ENCODE results near the gene PPP2R2C. TPM values are rescaled to one million over a fixed set of nuclear protein-coding genes. Genes with fewer than 3 reads are reported as not detected.

PPP2R2C gene
- total and polyA plus RNA-seq, 12 donors = 0.14 to 10.6 (median 4.2) TPM

GRCh38 chr4:6371812-6372211, 100.6 kb downstream of the PPP2R2C start:
- Histone ChIP-seq H3K27me3 (peaks cover 0 to 45% (median 16%) of the 10 kb centered on the region in 7 donors), H3K4me1 (no peaks in the 10 kb centered on the region), H3K27ac (no peak overlapping the region), H3K9me3 (no peaks in the 10 kb centered on the region), H3K36me3 (no peaks in the 10 kb centered on the region), H3K4me3 (no peak overlapping the region)
- intact Hi-C loops (cut with DNase I) = no loop called here
- no peak for TF ChIP-seq CTCF (IDR thresholded peaks at IDR 0.05)
- 74 to 85% methylated on average over 13 of the region's 13 CpGs for WGBS, 2 donors
- DNase-seq (no peak), ATAC-seq (no peak)

GRCh38 chr4:6371271-6371670, 101.1 kb downstream of the PPP2R2C start:
- intact Hi-C loops (cut with DNase I) = no loop called here
- Histone ChIP-seq H3K27me3 (peaks cover 0 to 50% (median 22%) of the 10 kb centered on the region in 7 donors), H3K4me1 (no peaks in the 10 kb centered on the region), H3K4me3 (no peak overlapping the region), H3K9me3 (no peaks in the 10 kb centered on the region), H3K27ac (no peak overlapping the region), H3K36me3 (no peaks in the 10 kb centered on the region)
- ATAC-seq (no peak), DNase-seq (no peak)
- WGBS, 2 donors = 70 to 76% methylated on average over 5 of the region's 5 CpGs
- TF ChIP-seq CTCF (IDR thresholded peaks at IDR 0.05) = no peak

- TF ChIP-seq CTCF (IDR thresholded peaks at IDR 0.05) = no peak
- Histone ChIP-seq H3K4me1 (no peaks in the 10 kb centered on the region), H3K36me3 (no peaks in the 10 kb centered on the region), H3K27ac (no peak overlapping the region), H3K9me3 (no peaks in the 10 kb centered on the region), H3K27me3 (peaks cover 0 to 50% (median 22%) of the 10 kb centered on the region in 7 donors), H3K4me3 (no peak overlapping the region)
- no peak for ATAC-seq
- WGBS, 2 donors = 38 to 44% methylated on average over 17 of the region's 17 CpGs
- no peak for DNase-seq
- intact Hi-C loops (cut with DNase I) = no loop called here
Measured at GRCh38 chr4:6369924-6370645, 102.3 kb downstream of the PPP2R2C start.

- WGBS, 2 donors = 60 to 68% methylated on average over 8 of the region's 8 CpGs
- H3K4me3 ChIP-seq = no peak overlapping the region
- no peaks in the 10 kb centered on the region for H3K4me1 ChIP-seq
- no peak for DNase-seq
- intact Hi-C loops (cut with DNase I) = no loop called here
- H3K36me3 ChIP-seq = no peaks in the 10 kb centered on the region
- peaks cover 0 to 55% (median 22%) of the 10 kb centered on the region in 7 donors for H3K27me3 ChIP-seq
- TF ChIP-seq CTCF (IDR thresholded peaks at IDR 0.05) = no peak
- H3K9me3 ChIP-seq = no peaks in the 10 kb centered on the region
- no peak overlapping the region for H3K27ac ChIP-seq
- ATAC-seq = no peak
Measured at GRCh38 chr4:6369511-6369910, 102.9 kb downstream of the PPP2R2C start.
